CD4-positive, alpha-beta T cell (primary cell): ENCODE data around the gene BARHL1. TPM values are rescaled to one million over a fixed set of nuclear protein-coding genes. Genes with fewer than 3 reads are reported as not detected.

Experiments used
- ATAC-seq: fragments of 200-7000 bp; cut with Tn5 transposase; one replicate; pipeline ENCODE4 v1.10.0; 2022; ENCODE audit warnings: mild to moderate bottlenecking; ENCODE audit not compliant: poor library complexity
- CTCF ChIA-PET: fragments of 350-600 bp; sonication (Branson Sonifier 250); formaldehyde crosslinking; loops from one replicate; lab custom pipeline; 2021; ENCODE audit warnings: antibody characterized with exemption, inconsistent platforms; lab: Charles Lee
- POLR2A ChIA-PET: fragments of 350-600 bp; sonication (Branson Sonifier 250); formaldehyde crosslinking; loops from one replicate; lab custom pipeline; 2021; ENCODE audit warnings: antibody characterized with exemption, inconsistent platforms; lab: Charles Lee
- DNase-seq, 14 experiments: peaks; one replicate each; pipeline ENCODE4 v3.0.0-alpha.2; 2013 to 2020; ENCODE audit warnings: mixed read lengths in 2 of 14
- H3K27ac ChIP-seq, 2 donors: one replicate each; pipeline versions ENCODE4 v1.5.1 to v1.7.0; 2013; ENCODE audit warnings: low read length in 2 of 2, low read depth in 1 of 2, mild to moderate bottlenecking in 1 of 2
- H3K27me3 ChIP-seq, 2 experiments: 1 replicate in 1 of 2; 2 replicates in 1 of 2; pipeline versions ENCODE4 v1.6.1 to v1.7.0; 2013; ENCODE audit warnings: low read length in 2 of 2, control low read depth in 1 of 2, mild to moderate bottlenecking in 1 of 2, moderate library complexity in 1 of 2; ENCODE audit not compliant: insufficient read depth in 2 of 2, control insufficient read depth in 1 of 2
- H3K36me3 ChIP-seq: one replicate; pipeline ENCODE4 v1.6.1; 2013; ENCODE audit warnings: low read length, control low read depth; ENCODE audit not compliant: insufficient read depth
- H3K4me1 ChIP-seq: one replicate; pipeline ENCODE4 v1.6.1; 2013; ENCODE audit warnings: low read length, control low read depth; ENCODE audit not compliant: insufficient read depth
- H3K4me3 ChIP-seq: one replicate; pipeline ENCODE4 v1.5.1; 2013; ENCODE audit warnings: mild to moderate bottlenecking, low read length, moderate library complexity
- H3K9me3 ChIP-seq, 2 experiments: 1 replicate in 1 of 2; 2 replicates in 1 of 2; pipeline versions ENCODE4 v1.6.1 to v1.7.0; 2013; ENCODE audit warnings: low read length in 2 of 2, mild to moderate bottlenecking in 2 of 2, control low read depth in 1 of 2, moderate library complexity in 1 of 2; ENCODE audit not compliant: control insufficient read depth in 1 of 2, insufficient read depth in 1 of 2
- H3K27ac Mint-ChIP-seq: one replicate; pipeline ENCODE4 v1.8.0; 2020; ENCODE audit warnings: mixed read lengths
- H3K27me3 Mint-ChIP-seq: one replicate; pipeline ENCODE4 v1.8.0; 2021; ENCODE audit warnings: mixed read lengths
- H3K36me3 Mint-ChIP-seq: one replicate; pipeline ENCODE4 v1.8.0; 2021; ENCODE audit warnings: low read depth, mixed read lengths
- H3K4me1 Mint-ChIP-seq: one replicate; pipeline ENCODE4 v1.8.0; 2021; ENCODE audit warnings: low read depth, mixed read lengths
- H3K4me3 Mint-ChIP-seq: one replicate; pipeline ENCODE4 v1.8.0; 2020; ENCODE audit warnings: mild to moderate bottlenecking, mixed read lengths
- H3K9me3 Mint-ChIP-seq: one replicate; pipeline ENCODE4 v1.8.0; 2020; ENCODE audit warnings: mixed read lengths
- intact Hi-C, 2 experiments: fragments of 100-400 bp; cut with DNase I in 1 of 2; cut with micrococcal nuclease in 1 of 2; formaldehyde crosslinking; loops; one replicate each; pipeline versions ENCODE4 v1.15.1 to v1.9.0; 2023 to 2025; cut with DNase I, micrococcal nuclease
- total RNA-seq, 174 experiments: library from RNA in 2 of 174; stranded (reverse) in 2 of 174; gene quantifications; one replicate each; pipeline ENCODE4 v1.2.3 and lab custom pipeline; 2021 to 2026
- TF ChIP-seq, protein P1 (sequence below): fragments of 200-600 bp; IDR thresholded peaks from one replicate; pipeline ENCODE4 v1.8.0; 2022; ENCODE audit warnings: antibody characterized with exemption, mild to moderate bottlenecking

Gene BARHL1
- total RNA-seq, 2 experiments from 2014 or later = not detected

DNA sequence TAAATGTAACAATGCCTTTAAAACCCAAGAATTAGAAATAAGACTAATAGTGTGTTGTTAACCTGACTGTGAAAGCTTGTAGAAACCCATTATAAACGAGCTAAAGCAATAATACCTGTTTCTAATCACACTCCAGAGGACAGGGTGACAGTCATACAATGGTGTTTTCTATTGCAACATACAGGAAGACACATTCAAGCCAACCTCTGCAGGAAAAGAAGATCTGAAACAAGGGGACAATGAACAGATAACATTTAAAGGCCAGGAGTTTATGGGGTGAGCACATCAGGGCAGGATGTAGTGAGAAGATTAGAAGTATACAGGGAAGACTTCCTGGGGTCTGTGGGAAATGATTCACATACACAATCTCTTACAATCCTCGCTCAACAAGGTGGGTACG, 13.8 kb downstream of the BARHL1 start:
- Mint-ChIP-seq H3K36me3 (peaks cover 82% of the 10 kb centered on the region), H3K27me3 (peaks cover 53% of the 10 kb centered on the region), H3K4me3 (no peak overlapping the region), H3K27ac (no peak overlapping the region), H3K4me1 (no peaks in the 10 kb centered on the region), H3K9me3 (no peaks in the 10 kb centered on the region)
- ChIA-PET CTCF (no interaction called here), POLR2A (interaction anchor here (0.6 kb wide), 1 partner anchor 1509 kb away, joined by 3 read pairs; no protein-coding TSS in a partner anchor)
- ATAC-seq = no peak
- Histone ChIP-seq H3K4me3 (no peak overlapping the region), H3K27ac (no peak overlapping the region), H3K36me3 (peaks cover 30% of the 10 kb centered on the region), H3K27me3 (peaks cover 2 to 14% of the 10 kb centered on the region in 2 experiments), H3K4me1 (no peaks in the 10 kb centered on the region), H3K9me3 (no peaks in the 10 kb centered on the region)
- no peak for DNase-seq
- TF ChIP-seq, protein P1, sequence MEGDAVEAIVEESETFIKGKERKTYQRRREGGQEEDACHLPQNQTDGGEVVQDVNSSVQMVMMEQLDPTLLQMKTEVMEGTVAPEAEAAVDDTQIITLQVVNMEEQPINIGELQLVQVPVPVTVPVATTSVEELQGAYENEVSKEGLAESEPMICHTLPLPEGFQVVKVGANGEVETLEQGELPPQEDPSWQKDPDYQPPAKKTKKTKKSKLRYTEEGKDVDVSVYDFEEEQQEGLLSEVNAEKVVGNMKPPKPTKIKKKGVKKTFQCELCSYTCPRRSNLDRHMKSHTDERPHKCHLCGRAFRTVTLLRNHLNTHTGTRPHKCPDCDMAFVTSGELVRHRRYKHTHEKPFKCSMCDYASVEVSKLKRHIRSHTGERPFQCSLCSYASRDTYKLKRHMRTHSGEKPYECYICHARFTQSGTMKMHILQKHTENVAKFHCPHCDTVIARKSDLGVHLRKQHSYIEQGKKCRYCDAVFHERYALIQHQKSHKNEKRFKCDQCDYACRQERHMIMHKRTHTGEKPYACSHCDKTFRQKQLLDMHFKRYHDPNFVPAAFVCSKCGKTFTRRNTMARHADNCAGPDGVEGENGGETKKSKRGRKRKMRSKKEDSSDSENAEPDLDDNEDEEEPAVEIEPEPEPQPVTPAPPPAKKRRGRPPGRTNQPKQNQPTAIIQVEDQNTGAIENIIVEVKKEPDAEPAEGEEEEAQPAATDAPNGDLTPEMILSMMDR = no peak
- intact Hi-C loops = no loop called here

DNA sequence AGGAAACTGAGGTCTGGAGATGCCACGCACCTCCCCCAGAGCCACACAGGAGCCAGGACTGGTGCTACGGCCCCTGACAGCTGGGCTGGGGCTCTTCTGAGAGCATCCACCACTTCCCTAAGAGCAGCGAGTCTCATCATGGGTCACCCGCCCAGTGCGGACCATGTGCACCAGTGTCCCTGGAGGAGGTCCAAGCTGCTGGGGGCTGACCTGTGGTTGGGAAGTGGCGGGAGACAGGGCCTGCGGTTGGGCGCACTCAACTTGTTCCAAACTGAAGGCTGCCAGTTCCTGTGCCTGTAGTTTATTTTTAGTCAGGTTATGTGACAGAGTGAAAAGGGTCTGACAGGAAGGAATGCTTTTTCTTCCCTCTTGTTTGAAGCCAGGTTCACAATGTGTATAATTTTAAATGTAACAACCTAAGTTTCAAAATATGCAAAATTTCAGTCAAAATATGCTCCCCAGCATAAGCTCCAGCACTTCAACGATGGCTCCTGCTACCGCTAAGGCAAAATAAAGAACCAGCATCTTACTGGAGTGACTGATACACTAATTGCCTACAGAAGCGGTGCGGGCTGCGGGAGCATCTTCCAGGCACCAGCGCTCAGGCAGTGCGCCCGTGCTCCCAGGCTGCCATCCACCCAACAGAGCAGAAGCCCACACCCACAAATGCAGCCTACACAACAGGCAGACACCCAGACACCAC, 14.8 kb downstream of the BARHL1 start:
- ChIA-PET POLR2A (no interaction called here), CTCF (no interaction called here)
- TF ChIP-seq, protein P1 = no peak
- Histone ChIP-seq H3K4me3 (no peak overlapping the region), H3K27ac (no peak overlapping the region), H3K36me3 (peaks cover 40% of the 10 kb centered on the region), H3K4me1 (no peaks in the 10 kb centered on the region), H3K9me3 (no peaks in the 10 kb centered on the region), H3K27me3 (peaks cover 0 to 5% of the 10 kb centered on the region in 2 experiments)
- ATAC-seq (no peak), DNase-seq (no peak)
- Mint-ChIP-seq H3K4me3 (no peak overlapping the region), H3K27me3 (peaks cover 43% of the 10 kb centered on the region), H3K9me3 (no peaks in the 10 kb centered on the region), H3K27ac (no peak overlapping the region), H3K36me3 (peaks cover 93% of the 10 kb centered on the region), H3K4me1 (no peaks in the 10 kb centered on the region)
- intact Hi-C loops = no loop called here

DNA sequence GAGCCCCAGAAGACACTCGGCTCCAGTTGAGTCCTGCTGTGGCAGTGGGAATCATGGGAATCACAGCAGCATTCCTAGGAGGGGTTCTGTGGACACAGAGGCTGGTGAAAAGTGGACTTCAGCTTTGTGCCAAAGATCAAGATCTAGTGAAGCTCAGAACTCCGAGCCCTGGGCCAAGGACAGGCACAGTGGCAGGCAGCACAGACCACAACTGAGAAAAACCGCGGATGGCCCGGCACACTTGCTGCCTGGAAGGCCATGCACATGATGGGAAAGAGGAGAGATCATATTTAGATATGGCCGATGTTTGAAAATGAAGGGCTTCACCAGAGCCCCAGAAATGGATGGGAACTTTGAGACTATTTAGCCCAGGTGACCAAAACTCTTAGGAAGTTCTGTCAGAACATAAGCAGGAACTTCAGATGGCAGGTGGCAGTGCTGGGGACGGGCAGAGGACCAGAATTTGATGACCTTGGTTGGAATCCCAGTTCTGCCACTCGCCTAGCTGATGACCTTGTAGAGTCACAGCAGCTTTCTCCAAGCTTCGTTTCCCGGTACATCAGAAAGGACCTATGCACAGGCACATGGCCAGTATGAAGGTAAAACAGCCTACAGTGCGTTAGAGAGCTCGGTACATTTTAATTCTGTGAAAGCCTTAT, 18.0 kb downstream of the BARHL1 start:
- no peak for ATAC-seq
- no peak for DNase-seq
- Mint-ChIP-seq H3K4me1 (no peaks in the 10 kb centered on the region), H3K27ac (no peak overlapping the region), H3K9me3 (no peaks in the 10 kb centered on the region), H3K4me3 (no peak overlapping the region), H3K36me3 (peaks cover 97% of the 10 kb centered on the region), H3K27me3 (peaks cover 24% of the 10 kb centered on the region)
- Histone ChIP-seq H3K4me3 (no peak overlapping the region), H3K4me1 (no peaks in the 10 kb centered on the region), H3K27me3 (no peaks in the 10 kb centered on the region), H3K36me3 (peaks cover 47% of the 10 kb centered on the region), H3K27ac (no peak overlapping the region), H3K9me3 (no peaks in the 10 kb centered on the region)
- TF ChIP-seq, protein P1 = no peak
- POLR2A ChIA-PET = no interaction called here
- intact Hi-C loops = no loop called here
- CTCF ChIA-PET = no interaction called here
